SK-N-SH (cell line): Measurements from ENCODE around the gene HOTAIR.

ENCODE experiments used
- SIN3A ChIP-seq: IDR thresholded peaks from 2 replicates; pipeline ENCODE4 v1.6.1; 2012; ENCODE audit warnings: low read depth, mild to moderate bottlenecking, low read length, moderate library complexity, borderline replicate concordance
- TAF1 ChIP-seq: IDR thresholded peaks from 2 replicates; pipeline ENCODE4 v1.6.1; 2012; ENCODE audit warnings: low read depth, mild to moderate bottlenecking, low read length, moderate library complexity, borderline replicate concordance
- TF ChIP-seq, protein P1 (sequence below): fragments of 200-600 bp; sonication (generic); IDR thresholded peaks from 2 replicates; pipeline ENCODE4 v1.6.1; 2017; ENCODE audit warnings: antibody characterized with exemption, mild to moderate bottlenecking, moderate library complexity
- TF ChIP-seq, protein P2 (sequence below): fragments of 150-350 bp; IDR thresholded peaks from 2 replicates; pipeline ENCODE4 v1.6.1; 2017; ENCODE audit warnings: antibody characterized with exemption, low read length, low read depth, borderline replicate concordance

DNA sequence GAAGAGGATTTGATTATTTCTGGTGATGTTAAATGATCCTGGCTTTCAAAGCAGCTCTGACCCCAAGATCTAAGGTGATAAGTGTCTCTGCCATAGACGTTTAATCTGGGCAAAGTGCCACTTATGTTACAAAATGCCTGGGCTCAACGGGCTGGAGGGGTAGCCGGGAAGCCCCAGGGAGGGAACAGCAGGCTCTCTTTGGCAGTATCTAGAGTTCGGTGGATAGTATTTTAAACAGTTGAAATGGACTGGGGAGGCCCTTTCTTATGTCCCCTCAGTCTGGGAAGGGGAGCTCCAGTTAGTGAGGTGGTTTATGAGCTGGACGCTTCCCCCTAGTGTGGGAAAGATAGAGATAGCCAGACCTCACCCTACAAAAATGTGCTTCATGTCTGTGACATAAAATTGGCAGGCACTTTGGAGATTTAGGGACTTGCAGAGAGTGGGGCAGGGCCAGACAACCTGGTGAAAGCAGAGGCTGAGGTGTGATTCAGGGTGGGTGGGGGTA, 7.3 kb downstream of the HOTAIR start:
- TF ChIP-seq, protein P1, sequence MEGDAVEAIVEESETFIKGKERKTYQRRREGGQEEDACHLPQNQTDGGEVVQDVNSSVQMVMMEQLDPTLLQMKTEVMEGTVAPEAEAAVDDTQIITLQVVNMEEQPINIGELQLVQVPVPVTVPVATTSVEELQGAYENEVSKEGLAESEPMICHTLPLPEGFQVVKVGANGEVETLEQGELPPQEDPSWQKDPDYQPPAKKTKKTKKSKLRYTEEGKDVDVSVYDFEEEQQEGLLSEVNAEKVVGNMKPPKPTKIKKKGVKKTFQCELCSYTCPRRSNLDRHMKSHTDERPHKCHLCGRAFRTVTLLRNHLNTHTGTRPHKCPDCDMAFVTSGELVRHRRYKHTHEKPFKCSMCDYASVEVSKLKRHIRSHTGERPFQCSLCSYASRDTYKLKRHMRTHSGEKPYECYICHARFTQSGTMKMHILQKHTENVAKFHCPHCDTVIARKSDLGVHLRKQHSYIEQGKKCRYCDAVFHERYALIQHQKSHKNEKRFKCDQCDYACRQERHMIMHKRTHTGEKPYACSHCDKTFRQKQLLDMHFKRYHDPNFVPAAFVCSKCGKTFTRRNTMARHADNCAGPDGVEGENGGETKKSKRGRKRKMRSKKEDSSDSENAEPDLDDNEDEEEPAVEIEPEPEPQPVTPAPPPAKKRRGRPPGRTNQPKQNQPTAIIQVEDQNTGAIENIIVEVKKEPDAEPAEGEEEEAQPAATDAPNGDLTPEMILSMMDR = no peak
- TF ChIP-seq, protein P2, sequence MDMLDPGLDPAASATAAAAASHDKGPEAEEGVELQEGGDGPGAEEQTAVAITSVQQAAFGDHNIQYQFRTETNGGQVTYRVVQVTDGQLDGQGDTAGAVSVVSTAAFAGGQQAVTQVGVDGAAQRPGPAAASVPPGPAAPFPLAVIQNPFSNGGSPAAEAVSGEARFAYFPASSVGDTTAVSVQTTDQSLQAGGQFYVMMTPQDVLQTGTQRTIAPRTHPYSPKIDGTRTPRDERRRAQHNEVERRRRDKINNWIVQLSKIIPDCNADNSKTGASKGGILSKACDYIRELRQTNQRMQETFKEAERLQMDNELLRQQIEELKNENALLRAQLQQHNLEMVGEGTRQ = no peak
- TF ChIP-seq SIN3A = no peak
- TF ChIP-seq TAF1 = no peak
